ENCODE measurements around the gene R3HCC1L.
"Not testable (repeated sequence)": the region's sequence is repeated elsewhere in the genome, so short reads cannot be mapped to it uniquely, and the experiment has no call there.

The R3HCC1L gene

DNA sequence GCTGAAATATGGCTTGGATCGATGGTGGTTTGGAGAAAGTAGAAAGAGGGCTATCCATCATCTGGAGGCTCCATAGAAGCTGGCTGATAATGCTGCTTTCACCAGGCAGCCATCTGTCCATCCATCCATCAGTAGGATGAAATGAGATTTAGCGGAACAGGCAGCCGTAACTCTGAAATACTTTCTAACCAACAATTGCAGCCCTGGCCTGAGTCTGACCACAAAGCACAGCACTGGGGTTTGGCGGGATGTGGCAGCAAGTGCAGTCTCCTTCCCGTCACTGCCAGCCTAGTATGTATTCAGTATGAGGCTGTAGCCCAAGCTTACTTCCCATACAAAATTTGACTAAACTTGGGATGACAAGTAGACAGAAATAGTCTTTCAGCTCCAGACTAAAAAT is 38.0 kb downstream of the R3HCC1L start:
- no peak for DNase-seq (ENCODE audit: low read depth)

DNA sequence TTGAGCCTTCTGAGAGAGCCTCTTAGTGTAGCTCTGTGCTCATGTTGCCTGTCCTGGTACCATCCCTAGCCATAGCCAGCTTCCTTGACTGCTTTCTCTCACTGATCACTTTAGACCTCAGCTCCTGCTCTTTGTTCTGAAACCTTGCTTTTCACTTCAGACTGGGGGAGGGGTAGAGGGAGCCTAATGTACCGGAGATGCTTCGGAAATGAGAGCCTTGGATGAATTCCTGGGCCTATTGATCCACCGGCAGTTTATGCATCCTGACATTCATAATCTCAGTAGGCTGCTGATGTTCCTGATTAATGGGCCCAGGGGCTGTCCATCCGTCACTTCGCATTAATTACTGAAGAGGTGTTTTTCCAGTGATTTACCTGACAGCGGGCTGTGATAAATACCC is 38.8 kb downstream of the R3HCC1L start:
- DNase-seq (ENCODE audit: low read depth): no peak

DNA sequence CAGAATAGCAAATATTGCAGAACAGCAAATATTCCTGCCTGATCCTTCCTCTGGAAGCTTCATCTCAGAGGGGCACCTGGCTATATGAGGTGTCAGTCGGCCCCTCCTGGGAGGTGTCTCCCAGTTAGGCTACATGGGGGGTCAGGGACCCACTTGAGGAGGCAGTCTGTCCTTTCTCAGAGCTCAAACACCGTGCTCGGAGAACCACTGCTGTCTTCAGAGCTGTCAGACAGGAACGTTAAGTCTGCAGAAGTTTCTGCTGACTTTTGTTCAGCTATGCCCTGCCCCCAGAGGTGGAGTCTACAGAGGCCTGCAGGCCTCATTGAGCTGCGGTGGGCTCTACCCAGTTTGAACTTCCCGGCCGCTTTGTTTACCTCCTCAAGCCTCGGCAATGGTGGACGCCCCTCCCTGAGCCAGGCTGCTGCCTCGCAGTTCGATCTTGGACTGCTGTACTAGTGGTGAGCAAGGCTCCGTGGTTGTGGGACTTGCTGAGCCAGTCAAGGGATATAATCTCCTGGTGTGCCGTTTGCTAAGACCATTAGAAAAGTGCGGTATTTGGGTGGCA is 48.0 kb downstream of the R3HCC1L start:
- not testable (repeated sequence) for DNase-seq (ENCODE audit: low read depth)

DNA sequence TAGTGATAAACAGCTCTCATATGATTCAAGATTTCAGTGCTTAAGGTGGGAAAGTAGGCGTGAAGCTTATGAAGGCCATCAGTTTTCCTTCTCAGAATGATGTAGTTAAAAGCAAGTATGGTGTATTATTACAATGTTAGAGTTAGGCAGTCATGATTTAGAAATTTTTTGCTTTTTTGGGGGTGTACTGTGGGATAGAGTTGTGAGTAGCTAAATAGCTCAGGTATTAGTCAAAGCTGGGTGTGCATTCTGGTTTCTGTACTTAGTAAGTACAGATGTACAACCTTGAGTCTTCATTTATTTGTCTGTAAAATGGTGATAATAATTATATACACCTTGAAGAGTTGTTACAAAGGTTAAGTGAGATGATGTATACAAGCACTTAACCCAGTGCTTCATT is 52.2 kb downstream of the R3HCC1L start:
- DNase-seq (ENCODE audit: low read depth): no peak

DNA sequence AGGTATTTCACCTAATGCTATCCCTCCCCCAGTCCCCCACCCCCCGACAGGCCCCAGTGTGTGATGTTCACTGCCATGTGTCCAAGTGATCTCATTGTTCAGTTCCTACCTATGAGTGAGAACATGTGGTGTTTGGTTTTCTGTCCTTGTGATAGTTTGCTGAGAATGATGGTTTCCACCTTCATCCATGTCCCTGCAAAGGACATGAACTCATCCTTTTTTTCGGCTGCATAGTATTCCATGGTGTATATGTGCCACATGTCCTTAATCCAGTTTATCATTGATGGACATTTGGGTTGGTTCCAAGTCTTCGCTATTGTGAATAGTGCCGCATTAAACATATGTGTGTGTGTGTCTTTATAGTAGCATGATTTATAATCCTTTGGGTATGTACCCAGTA is 56.3 kb downstream of the R3HCC1L start:
- not testable (repeated sequence) for DNase-seq (ENCODE audit: low read depth)

DNA sequence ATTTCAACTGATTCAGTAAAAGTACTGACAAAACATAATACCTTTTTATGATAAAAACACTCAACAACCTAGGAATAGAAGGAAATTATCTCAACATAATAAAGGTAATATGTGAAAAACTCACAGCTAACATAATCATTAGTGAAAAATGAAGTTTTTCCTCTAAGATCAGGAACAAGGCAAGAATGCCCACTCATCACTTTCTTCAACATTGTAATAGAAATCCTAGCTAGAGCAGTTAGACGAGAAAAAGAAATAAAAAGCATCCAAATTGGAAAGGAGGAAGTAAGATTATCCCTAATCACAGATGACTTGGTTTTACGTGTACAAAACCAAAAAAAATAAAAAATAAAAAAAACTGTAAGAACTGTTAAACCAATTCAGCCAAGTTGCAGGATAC is 58.6 kb downstream of the R3HCC1L start:
- DNase-seq (ENCODE audit: low read depth): no peak

DNA sequence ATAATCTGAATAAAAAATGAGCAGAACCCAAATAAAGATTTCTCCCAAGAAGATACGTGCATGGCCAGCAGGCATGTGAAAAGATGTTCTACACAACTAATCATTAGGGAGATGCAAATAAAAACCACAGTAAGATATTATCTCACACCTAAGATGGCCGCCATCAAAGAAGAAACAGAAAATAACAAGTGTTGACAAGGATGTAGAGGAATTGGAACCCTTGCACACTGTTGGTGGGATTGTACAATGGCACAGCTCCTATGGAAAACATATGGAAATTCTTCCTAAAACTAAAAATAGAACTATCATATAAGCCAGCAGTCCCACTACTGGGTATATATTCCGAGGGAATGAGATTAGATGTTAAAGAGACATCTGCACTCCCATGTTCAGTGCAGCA is 60.2 kb downstream of the R3HCC1L start:
- DNase-seq (ENCODE audit: low read depth): no peak

DNA sequence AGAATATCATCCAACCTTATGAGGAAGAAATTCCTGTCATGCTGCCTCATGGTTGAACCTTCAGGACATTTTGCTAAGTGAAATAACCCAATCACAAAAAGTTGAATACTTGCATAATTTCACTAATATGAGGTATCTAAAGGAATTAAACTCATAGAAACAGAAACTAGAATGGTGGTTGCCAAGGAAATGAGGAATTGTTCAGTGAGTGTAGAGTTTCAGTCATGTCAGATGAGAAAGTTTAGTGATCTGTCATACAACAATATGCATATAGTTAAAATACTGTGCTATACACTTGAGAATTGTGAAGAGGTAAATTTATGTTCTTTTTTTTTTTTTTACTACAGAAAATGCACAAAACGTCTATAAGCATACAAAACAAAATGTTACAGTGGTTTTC is 60.7 kb downstream of the R3HCC1L start:
- no peak for DNase-seq (ENCODE audit: low read depth)

DNA sequence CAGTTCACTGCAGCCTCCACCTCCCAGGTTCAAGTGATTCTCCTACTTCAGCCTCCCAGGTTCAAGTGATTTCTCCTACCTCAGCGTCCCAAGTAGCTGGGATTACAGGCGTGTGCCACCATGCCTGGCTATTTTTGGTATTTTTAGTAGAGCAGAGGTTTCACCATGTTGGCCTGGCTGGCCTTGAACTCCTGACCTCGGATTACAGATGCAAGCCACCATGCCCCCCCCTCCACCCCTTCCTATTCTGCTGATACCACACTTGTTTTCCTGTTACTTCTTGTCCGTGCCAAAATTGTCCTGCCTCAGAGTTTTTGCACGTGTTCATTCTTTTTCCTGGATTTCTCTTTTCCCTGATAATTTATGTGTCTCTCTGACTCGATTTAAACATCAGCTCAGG is 62.5 kb downstream of the R3HCC1L start:
- DNase-seq (ENCODE audit: low read depth): no peak

DNA sequence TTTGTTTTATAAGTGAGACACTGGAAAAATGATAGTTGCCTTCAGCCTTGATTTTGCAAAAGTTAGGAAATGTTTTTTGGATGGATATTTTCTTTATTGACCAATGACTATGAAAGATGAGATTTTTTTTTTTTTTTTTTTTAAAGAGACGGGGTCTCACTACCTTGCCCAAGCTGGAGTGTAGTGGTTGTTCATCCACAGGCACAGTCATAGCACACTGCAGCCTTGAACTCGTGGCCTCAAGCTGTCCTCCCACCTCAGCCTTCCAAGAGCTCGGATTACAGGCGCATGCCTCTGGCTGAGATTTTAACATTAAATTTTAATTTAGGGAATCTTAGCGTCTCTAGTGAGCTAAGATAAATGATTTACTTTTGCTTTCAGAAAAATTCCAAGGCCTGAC is 67.3 kb downstream of the R3HCC1L start:
- DNase-seq (ENCODE audit: low read depth): no peak

DNA sequence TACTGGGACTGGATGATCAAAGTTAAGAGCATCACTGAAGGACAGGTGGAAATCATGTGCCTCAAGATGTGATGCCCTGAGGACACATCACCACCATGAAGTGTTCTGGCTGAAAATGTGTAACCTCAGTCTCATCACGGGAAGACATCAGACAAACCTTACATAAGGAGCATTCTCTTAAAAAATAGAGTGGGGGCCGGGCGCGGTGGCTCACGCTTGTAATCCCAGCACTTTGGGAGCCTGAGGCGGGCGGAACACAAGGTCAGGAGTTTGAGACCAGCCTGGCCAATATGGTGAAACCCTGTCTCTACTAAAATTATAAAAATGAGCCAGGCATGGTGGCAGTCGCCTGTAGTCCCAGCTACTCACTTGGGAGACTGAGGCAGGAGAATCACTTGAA is 67.9 kb downstream of the R3HCC1L start:
- DNase-seq (ENCODE audit: low read depth): no peak

DNA sequence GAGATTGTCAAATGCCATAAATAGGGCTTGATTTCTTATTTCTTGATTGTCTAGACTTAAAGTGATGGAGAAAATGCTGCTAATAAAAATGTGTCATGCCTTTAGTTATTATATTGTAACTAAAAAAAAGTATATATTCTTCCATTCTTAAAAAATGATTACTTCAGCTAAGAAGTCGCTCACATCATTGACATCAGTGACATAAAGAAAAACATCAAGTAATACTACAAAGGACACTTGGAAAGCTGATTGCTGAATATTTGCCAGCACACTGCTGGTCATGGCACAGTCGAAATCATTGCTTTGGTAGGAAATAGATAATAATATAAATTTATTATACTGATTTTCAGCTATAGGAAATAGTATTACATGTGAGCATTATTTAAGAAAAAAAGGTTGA is 70.9 kb downstream of the R3HCC1L start:
- DNase-seq (ENCODE audit: low read depth): no peak

DNA sequence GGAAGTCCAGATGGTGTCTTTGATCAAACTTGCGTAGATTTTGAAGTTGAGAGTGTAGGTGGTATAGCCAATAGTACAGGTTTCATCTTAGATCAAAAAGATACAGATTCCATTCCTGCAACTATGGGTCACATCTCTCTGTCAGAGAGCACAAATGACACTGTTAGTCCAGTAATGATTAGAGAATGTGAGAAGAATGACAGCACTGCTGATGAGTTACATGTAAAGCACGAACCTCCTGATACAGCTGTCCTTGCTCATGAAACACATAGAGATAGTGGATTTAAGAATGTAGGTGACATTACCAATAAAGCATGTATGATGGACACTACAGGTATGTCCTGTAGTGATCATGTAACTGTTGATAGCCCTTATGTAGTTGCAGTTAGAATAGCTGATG is 74.5 kb downstream of the R3HCC1L start:
- no peak for DNase-seq (ENCODE audit: low read depth)

DNA sequence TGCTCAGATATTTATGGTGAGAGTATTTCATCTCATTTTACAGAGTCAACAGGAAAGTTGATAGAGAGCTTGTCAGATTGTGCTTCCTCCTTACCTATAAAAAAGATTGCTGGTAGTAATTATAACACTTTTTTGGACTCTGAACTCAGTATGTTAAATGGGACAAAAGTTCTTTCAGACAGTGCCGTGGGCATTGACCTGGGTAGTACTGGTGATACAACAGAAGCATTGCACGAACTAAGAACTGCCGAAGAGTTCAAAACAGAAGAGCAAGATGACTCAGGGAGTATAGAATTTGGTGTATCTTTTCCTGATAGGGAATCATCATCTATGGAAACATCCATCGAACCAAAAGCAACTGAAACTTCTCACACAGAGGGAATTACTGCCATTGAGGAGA is 75.0 kb downstream of the R3HCC1L start:
- no peak for DNase-seq (ENCODE audit: low read depth)

DNA sequence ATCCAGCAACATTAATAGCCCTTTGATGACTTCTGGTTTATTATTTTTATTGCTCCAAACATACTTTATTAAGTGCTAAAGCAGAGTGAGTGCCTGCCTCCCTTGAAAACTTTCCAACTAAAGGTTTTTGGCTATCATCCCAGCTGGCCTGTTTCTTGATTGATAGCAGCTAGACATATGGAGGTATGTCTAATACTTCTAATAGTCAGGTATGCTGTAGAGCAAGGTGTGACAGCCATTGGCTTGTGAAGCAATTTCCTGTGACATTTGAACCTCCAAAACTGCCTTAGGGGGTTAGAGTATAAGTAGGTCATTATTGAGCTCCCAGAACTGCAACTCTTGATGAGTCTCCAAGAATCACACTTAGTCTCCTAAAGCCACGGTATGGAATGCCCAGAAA is 77.7 kb downstream of the R3HCC1L start:
- DNase-seq (ENCODE audit: low read depth): no peak

DNA sequence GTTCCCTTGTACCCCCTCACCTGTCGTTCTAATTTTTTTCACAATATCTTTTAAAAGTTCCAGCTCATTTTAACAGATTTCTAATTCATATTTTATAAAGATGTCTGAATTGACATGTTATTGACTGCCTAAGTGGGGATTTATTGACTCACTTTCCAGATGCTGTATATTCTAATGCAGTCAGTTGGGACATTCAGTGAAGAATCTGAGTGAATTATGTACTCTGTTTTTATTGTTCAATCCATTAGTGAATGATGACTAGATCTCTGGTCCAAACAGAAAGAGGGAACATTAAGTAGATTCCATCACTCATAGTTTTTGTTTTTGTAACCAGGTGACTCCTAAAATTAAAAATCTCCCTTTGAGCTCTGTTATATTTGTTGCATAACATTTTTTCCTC is 79.3 kb downstream of the R3HCC1L start:
- no peak for DNase-seq (ENCODE audit: low read depth)

DNA sequence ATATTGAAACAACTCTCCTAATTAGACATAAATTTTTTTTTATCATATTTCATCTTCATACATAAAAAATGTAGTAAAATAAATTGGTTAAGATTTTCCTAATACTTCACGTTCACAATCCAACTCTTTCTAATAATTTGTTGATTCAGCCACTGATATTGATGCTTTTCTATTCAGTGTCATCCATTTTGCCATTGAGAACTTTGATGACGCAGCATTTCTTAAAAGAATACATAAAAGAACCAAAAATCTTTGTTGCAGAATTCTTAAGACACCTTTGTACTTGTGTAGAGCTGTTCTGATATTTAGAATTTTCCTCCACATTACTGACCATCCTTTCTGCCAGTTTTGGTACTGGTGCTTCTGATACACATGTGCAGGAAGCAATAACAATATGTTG is 80.9 kb downstream of the R3HCC1L start:
- DNase-seq (ENCODE audit: low read depth): no peak

DNA sequence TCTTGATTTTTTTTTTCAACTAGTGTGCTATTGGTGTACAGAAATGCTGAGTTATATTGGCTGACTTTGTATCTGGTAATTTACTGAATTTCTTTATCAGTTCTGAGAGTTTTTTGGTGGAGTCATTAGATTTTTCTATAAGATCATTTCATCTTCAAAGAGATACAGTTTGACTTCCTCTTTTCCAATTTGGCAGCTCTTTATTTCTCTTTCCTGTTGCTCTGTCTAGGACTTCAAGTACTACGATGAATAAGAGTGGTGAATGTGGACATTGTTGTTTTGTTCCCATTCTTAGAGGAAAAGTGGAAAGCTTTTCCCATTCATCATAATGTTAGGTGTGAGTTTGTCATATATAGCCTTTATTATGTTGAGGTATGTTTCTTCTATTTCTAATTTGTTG is 83.3 kb downstream of the R3HCC1L start:
- DNase-seq (ENCODE audit: low read depth): no peak

DNA sequence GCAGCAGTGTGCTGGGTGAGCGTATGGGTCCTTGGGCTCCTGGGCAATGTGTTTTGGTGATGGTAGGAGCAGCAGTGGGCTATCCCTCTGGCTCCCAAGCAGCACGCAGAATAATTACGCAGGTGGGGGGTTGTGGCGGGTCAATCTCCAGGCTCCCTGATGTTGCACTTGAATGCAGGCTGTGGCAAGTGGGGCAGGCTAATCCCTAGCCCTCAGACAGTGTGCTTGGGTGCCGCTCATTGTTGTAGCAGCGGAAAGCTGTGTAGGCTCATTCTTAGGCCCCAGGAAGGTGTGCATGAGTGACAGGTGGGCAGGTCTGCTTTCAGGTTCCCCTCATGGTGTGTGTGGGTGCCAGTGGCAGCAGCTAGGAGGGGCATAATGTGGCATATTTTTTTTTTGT is 89.4 kb downstream of the R3HCC1L start:
- no peak for DNase-seq (ENCODE audit: low read depth)

DNA sequence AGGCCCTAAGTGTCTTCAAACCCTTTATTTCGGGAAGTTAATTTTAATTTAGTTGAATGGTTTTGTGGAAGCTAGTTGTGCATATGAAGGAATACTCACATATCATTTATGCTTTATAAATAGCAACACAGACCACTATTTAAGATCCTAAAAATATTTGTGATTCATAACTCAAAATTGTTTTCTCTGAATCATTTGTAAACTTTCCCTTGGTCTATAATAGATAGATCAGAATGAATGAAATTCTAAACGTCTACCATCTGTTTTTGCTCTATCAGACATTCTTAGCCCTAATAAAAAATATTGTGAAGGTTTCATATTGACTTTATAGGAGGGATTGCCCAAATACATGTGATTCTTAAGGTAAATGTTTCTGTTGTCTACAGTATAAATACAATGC is 90.1 kb downstream of the R3HCC1L start:
- no peak for DNase-seq (ENCODE audit: low read depth)

DNA sequence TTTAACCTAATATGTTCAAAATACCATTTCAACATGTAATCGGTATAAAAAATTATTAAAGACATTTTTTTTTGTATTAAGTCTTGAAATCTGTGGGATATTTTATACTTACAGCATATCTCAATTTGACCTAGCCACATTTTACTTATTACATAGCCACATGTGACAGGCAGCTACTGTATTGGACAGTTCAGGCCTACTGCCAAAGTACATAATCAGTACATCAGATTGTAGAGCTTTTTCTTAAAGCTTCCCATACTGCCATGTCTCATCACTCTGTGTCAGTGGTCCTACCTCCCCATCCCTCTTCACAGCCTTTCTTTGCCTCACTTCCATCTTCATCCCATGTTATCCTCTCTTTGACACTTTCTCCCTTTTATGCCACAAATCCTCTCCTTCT is 90.5 kb downstream of the R3HCC1L start:
- DNase-seq (ENCODE audit: low read depth): no peak

DNA sequence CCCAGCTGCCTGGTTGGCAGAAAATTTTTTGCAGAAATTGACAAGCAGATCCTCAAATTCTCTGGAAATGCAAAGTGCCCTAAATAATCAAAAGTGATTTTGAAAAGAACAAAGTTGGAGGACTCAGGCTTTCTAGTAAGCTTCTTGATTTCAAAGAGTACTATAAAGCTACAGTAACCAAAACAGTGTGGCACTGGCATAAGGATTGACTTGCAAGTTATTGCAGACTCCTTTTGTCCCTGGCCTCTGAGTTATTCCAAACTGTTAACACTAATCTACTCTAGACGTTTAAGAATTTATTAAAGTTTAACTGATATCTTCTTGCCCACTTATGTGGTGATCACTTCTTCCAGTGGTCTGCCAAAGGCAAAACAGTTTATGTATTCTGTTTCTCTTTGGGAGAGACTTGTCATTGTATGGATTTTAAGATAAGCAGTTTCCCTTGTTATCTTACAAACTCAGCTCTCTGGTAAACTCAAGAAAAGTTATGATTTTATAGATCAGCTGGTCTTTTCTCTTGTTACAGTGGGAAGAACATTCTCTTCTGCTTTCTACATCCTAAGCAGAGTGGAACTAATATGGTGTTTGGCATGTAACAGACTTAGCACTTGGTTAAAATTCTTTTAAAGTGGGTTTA is 92.2 kb downstream of the R3HCC1L start:
- DNase-seq (ENCODE audit: low read depth): no peak

DNA sequence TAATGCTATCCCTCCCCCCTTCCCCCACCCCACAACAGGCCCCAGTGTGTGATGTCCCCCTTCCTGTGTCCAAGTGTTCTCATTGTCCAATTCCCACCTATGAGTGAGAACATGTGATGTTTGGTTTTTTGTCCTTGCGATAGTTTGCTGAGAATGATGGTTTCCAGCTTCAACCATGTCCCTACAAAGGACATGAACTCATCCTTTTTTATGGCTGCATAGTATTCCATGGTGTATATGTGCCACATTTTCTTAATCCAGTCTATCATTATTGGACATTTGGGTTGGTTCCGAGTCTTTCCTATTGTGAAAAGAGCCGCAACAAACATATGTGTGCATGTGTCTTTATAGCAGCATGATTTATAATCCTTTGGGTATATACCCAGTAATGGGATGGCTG is 93.3 kb downstream of the R3HCC1L start:
- DNase-seq (ENCODE audit: low read depth): not testable (repeated sequence)

DNA sequence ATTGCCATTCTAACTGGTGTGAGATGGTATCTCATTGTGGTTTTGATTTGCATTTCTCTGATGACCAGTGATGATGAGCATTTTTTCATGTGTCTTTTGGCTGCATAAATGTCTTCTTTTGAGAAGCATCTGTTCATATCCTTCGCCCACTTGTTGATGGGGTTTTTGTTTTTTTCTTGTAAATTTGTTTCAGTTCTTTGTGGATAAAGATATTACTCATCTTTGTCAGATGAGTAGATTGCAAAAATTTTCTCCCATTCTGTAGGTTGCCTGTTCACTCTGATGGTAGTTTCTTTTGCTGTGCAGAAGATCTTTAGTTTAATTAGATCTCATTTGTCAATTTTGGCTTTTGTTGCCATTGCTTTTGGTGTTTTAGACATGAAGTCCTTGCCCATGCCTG is 93.8 kb downstream of the R3HCC1L start:
- not testable (repeated sequence) for DNase-seq (ENCODE audit: low read depth)

DNA sequence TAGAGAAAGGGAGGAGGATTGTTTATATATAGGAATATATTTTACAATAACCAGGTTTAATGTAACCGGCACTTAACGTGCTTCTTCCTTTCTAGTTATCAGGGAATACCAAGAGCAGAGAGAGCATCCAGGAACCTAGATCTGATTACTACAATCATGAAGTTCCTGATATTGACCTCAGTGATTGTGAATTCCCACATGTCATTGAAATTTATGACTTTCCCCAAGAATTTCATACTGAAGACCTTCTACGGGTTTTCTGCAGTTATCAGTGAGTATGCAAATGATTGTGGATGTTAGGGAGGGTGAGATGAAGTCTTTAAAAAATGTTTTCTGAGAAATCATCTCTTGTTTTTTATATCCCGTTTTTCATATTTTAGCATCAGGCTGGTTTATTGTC is 97.0 kb downstream of the R3HCC1L start:
- no peak for DNase-seq (ENCODE audit: low read depth)

Data from stimulated activated CD8-positive, alpha-beta memory T cell treated with anti-CD3 and anti-CD28 coated beads, Interleukin-15, amount 100 ng/mL, for 1 hour (primary cell).